Activated T-helper 17 cell treated with anti-CD3 and anti-CD28 coated beads, Interleukin-2, amount 50 U/mL, for 72 hours (primary cell): ENCODE results near the gene RFK. TPM values are rescaled to one million over a fixed set of nuclear protein-coding genes. Genes with fewer than 3 reads are reported as not detected.
"Not testable (repeated sequence)": the region's sequence is repeated elsewhere in the genome, so short reads cannot be mapped to it uniquely, and the experiment has no call there.

Experiments
- ATAC-seq: fragments of 150-1000 bp; cut with Tn5 transposase; replicated peaks from 2 replicates; pipeline ENCODE4 v1.10.0; 2021; ENCODE audit warnings: mild to moderate bottlenecking, moderate library complexity
- H3K27ac Mint-ChIP-seq: one replicate; pipeline ENCODE4 v1.8.0; 2022; ENCODE audit warnings: mixed read lengths
- H3K27me3 Mint-ChIP-seq: one replicate; pipeline ENCODE4 v1.8.0; 2022; ENCODE audit warnings: mixed read lengths
- H3K36me3 Mint-ChIP-seq: one replicate; pipeline ENCODE4 v1.8.0; 2022; ENCODE audit warnings: low read depth, mild to moderate bottlenecking, mixed read lengths
- H3K4me1 Mint-ChIP-seq: one replicate; pipeline ENCODE4 v1.8.0; 2022; ENCODE audit warnings: mixed read lengths
- H3K4me3 Mint-ChIP-seq: one replicate; pipeline ENCODE4 v1.8.0; 2022; ENCODE audit warnings: mild to moderate bottlenecking, mixed read lengths
- H3K9me3 Mint-ChIP-seq: one replicate; pipeline ENCODE4 v1.8.0; 2022; ENCODE audit warnings: mixed read lengths
- total RNA-seq, 2 donors: library from RNA; stranded (reverse); gene quantifications; one replicate each; pipeline ENCODE4 v1.2.3, GENCODE V29; 2022

Gene RFK
- total RNA-seq, 2 donors from 2014 or later, result 7.9 to 16.8 TPM

DNA sequence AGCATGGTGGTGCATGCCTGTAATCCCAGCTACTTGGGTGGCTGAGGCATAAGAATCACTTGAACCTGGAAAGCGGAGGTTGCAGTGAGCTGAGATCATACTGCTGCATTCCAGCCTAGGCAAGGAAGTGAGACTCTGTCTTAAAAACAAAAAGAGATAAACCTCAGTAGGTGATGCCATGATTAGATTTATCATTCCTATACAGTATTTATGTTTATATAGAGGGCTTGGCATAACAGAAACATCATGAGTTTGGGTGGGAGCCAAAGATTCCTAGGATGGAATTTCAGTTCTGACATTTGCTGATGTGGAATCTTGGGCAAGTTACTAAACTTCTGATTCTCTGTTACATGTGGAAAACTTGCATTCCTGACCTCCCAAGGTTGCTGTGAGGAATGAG lies 22.3 kb downstream of the RFK start:
- Mint-ChIP-seq H3K9me3 (peaks cover 3% of the 10 kb centered on the region), H3K36me3 (no peaks in the 10 kb centered on the region), H3K27me3 (no peaks in the 10 kb centered on the region), H3K4me3 (no peak overlapping the region), H3K4me1 (no peaks in the 10 kb centered on the region), H3K27ac (no peak overlapping the region)
- no peak for ATAC-seq

- no peak for ATAC-seq
These were observed 23.7 kb downstream of the RFK start for GRCh38 chr9:76370396-76371023.

GRCh38 chr9:76369583-76369982 lies 24.6 kb downstream of the RFK start:
- Mint-ChIP-seq H3K4me3 (no peak overlapping the region), H3K36me3 (no peaks in the 10 kb centered on the region), H3K27ac (no peak overlapping the region), H3K9me3 (peaks cover 3% of the 10 kb centered on the region), H3K27me3 (no peaks in the 10 kb centered on the region), H3K4me1 (no peaks in the 10 kb centered on the region)
- no peak for ATAC-seq

More at GRCh38 chr9:76370396-76371023, 23.7 kb downstream of the RFK start:
- Mint-ChIP-seq H3K4me3 (no peak overlapping the region), H3K36me3 (no peaks in the 10 kb centered on the region), H3K4me1 (no peaks in the 10 kb centered on the region), H3K27me3 (no peaks in the 10 kb centered on the region), H3K27ac (no peak overlapping the region), H3K9me3 (peaks cover 3% of the 10 kb centered on the region)

- ATAC-seq, result no peak
- Mint-ChIP-seq H3K27ac (no peak overlapping the region), H3K4me3 (no peak overlapping the region), H3K4me1 (no peaks in the 10 kb centered on the region), H3K9me3 (peaks cover 3% of the 10 kb centered on the region), H3K27me3 (peaks cover 6% of the 10 kb centered on the region), H3K36me3 (no peaks in the 10 kb centered on the region)
These were observed 28.0 kb downstream of the RFK start for GRCh38 chr9:76366275-76366674.

DNA sequence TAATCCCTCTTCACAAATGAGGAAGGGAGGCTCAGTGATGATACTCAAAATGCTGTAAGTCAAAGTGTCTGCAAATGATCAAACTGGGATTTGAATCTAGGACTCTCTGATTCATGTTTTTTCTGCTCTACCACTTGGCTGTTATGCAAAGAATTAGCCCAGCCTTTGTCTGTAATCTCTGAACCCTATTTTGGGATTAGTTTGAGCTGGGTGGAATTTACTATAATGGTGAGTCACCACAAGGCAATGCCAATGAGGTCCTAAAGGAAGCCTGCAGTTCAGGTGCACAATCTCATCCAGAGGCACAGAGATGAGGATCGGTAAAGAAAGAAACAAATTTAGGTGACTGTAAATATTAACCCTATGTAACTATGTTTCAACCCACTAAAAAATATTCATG lies 29.2 kb downstream of the RFK start:
- Mint-ChIP-seq H3K4me3 (no peak overlapping the region), H3K27ac (no peak overlapping the region), H3K27me3 (peaks cover 6% of the 10 kb centered on the region), H3K36me3 (no peaks in the 10 kb centered on the region), H3K4me1 (no peaks in the 10 kb centered on the region), H3K9me3 (peaks cover 3% of the 10 kb centered on the region)
- ATAC-seq, result no peak

GRCh38 chr9:76363032-76363395 lies 31.2 kb downstream of the RFK start:
- H3K27me3 Mint-ChIP-seq, result peaks cover 6% of the 10 kb centered on the region
- H3K9me3 Mint-ChIP-seq, result peaks cover 3% of the 10 kb centered on the region
- H3K36me3 Mint-ChIP-seq, result no peaks in the 10 kb centered on the region
- H3K27ac Mint-ChIP-seq, result no peak overlapping the region
- ATAC-seq, result no peak
- no peak overlapping the region for H3K4me3 Mint-ChIP-seq
- no peaks in the 10 kb centered on the region for H3K4me1 Mint-ChIP-seq

GRCh38 chr9:76362332-76363031 lies 31.7 kb downstream of the RFK start:
- H3K27me3 Mint-ChIP-seq, H3K4me1 Mint-ChIP-seq, ATAC-seq, H3K4me3 Mint-ChIP-seq, H3K36me3 Mint-ChIP-seq, H3K9me3 Mint-ChIP-seq, H3K27ac Mint-ChIP-seq: not testable (repeated sequence)

DNA sequence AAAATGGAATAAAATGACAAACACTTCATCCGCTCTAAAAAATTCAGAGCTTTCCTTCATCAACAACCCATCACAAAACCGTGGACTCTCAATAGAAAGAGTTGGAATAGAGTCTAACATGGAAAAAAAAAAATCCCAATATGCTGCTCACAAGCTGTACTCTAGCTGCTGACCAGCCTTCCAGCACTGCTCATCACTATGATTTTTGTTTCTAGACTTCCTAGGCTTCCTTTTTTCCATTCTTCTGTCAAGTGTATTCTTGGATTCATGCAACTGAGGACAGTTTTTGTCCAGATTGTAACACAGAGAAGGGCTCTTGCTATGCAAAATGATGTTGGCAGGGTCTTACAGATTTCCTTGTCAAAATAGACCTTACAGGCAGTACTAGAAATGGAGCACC lies 34.5 kb downstream of the RFK start:
- Mint-ChIP-seq H3K4me1 (no peaks in the 10 kb centered on the region), H3K4me3 (no peak overlapping the region), H3K36me3 (no peaks in the 10 kb centered on the region), H3K27me3 (peaks cover 6% of the 10 kb centered on the region), H3K27ac (no peak overlapping the region), H3K9me3 (no peaks in the 10 kb centered on the region)
- ATAC-seq, result no peak

DNA sequence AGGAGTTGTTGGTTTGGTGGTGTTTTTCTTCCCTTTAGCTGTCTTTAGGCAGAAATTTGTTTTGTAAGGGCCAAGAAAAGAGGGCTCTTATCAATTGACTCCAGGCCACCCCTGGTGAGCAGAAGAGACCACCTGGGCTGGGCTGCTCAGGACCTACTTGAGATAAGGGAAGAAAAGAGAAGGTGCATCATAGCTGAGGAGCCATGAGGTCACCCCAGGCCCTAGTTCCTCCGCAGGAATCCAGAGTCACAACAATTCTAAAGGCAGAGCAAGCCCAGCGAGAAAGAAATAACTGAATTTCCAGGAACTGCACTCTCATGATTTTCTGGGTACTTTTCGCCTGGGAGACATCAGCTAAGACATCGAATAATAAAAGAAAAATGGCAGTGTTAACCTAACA lies 34.9 kb downstream of the RFK start:
- Mint-ChIP-seq H3K27me3 (peaks cover 6% of the 10 kb centered on the region), H3K4me1 (no peaks in the 10 kb centered on the region), H3K4me3 (no peak overlapping the region), H3K36me3 (no peaks in the 10 kb centered on the region), H3K27ac (no peak overlapping the region), H3K9me3 (no peaks in the 10 kb centered on the region)
- no peak for ATAC-seq

- Mint-ChIP-seq H3K27ac (no peak overlapping the region), H3K9me3 (no peaks in the 10 kb centered on the region), H3K4me1 (no peaks in the 10 kb centered on the region), H3K4me3 (no peak overlapping the region), H3K36me3 (no peaks in the 10 kb centered on the region), H3K27me3 (peaks cover 8% of the 10 kb centered on the region)
- no peak for ATAC-seq
These were observed 35.5 kb downstream of the RFK start for GRCh38 chr9:76358628-76359280.

GRCh38 chr9:76357555-76357954 lies 36.7 kb downstream of the RFK start:
- no peaks in the 10 kb centered on the region for H3K36me3 Mint-ChIP-seq
- H3K27ac Mint-ChIP-seq, result no peak overlapping the region
- no peak for ATAC-seq
- no peaks in the 10 kb centered on the region for H3K4me1 Mint-ChIP-seq
- H3K27me3 Mint-ChIP-seq, result peaks cover 3% of the 10 kb centered on the region
- no peak overlapping the region for H3K4me3 Mint-ChIP-seq
- H3K9me3 Mint-ChIP-seq, result no peaks in the 10 kb centered on the region

- H3K36me3 Mint-ChIP-seq, result no peaks in the 10 kb centered on the region
- H3K27me3 Mint-ChIP-seq, result peaks cover 3% of the 10 kb centered on the region
- H3K9me3 Mint-ChIP-seq, result no peaks in the 10 kb centered on the region
- no peak for ATAC-seq
- no peak overlapping the region for H3K4me3 Mint-ChIP-seq
- no peaks in the 10 kb centered on the region for H3K4me1 Mint-ChIP-seq
- H3K27ac Mint-ChIP-seq, result no peak overlapping the region
These were observed 38.3 kb downstream of the RFK start for GRCh38 chr9:76355886-76356285.

DNA sequence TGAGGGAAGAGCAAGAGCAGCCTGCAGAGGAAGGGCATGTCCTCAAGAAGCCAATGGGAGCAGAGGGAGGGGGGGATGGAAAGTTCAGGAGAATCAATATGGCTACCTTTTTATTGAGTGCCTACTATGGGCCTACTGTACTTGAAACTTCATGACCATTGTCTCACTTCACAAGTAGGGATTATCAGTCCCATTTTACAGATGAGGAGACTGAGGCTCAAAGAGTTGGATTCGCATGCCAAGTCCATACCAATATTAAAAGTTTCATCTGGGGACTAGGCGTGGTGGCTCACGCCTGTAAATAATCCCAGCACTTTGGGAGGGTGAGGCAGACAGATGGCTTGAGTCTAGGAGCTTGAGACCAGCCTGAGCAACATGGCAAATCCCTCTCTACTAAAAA lies 40.0 kb downstream of the RFK start:
- Mint-ChIP-seq H3K4me1 (no peaks in the 10 kb centered on the region), H3K27me3 (peaks cover 3% of the 10 kb centered on the region), H3K36me3 (no peaks in the 10 kb centered on the region), H3K27ac (no peak overlapping the region), H3K4me3 (no peak overlapping the region), H3K9me3 (no peaks in the 10 kb centered on the region)
- no peak for ATAC-seq

- H3K36me3 Mint-ChIP-seq, result no peaks in the 10 kb centered on the region
- H3K27ac Mint-ChIP-seq, result no peak overlapping the region
- no peak overlapping the region for H3K4me3 Mint-ChIP-seq
- peaks cover 3% of the 10 kb centered on the region for H3K27me3 Mint-ChIP-seq
- ATAC-seq, result no peak
- no peaks in the 10 kb centered on the region for H3K4me1 Mint-ChIP-seq
- H3K9me3 Mint-ChIP-seq, result no peaks in the 10 kb centered on the region
These were observed 40.9 kb downstream of the RFK start for GRCh38 chr9:76353280-76353679.

GRCh38 chr9:76352026-76352620 lies 42.1 kb downstream of the RFK start:
- no peak overlapping the region for H3K27ac Mint-ChIP-seq
- H3K36me3 Mint-ChIP-seq, result no peaks in the 10 kb centered on the region
- H3K4me1 Mint-ChIP-seq, result no peaks in the 10 kb centered on the region
- no peak for ATAC-seq
- H3K9me3 Mint-ChIP-seq, result no peaks in the 10 kb centered on the region
- peaks cover 3% of the 10 kb centered on the region for H3K27me3 Mint-ChIP-seq
- H3K4me3 Mint-ChIP-seq, result no peak overlapping the region
